ENCODE measurements around the gene LRMDA. TPM values are rescaled to one million over a fixed set of nuclear protein-coding genes. Genes with fewer than 3 reads are reported as not detected.

The LRMDA gene
- total RNA-seq, 1 experiment from 2014 or later: 4.8 TPM

DNA sequence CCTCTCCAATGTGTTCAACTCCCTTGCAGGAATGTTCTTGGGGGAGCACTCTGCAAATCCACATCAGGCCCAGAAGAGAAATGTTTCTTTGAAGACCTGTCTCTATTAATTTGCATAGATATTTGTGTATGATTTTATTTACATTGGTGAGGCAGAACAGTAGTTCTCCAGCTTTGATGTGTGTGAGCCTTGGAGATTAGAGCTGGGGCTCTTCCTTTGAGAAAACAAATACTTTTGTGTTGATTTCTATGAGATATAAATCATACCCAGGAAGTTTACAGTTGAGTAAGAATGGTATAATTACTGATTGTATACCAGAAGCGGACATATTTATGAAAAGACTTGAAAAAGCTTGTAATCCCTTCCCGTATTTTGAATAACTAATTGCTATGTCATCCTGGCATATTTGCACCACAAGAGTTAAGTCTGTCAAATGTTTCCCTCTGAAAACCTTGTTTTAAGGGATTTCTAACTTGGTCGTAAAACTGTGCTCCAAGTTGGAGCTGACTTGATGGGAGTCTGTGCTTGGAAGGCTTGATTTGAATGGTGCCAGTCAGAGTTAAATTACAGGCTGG lies 468.5 kb downstream of the LRMDA start (continued):
- TF ChIP-seq, protein P1, sequence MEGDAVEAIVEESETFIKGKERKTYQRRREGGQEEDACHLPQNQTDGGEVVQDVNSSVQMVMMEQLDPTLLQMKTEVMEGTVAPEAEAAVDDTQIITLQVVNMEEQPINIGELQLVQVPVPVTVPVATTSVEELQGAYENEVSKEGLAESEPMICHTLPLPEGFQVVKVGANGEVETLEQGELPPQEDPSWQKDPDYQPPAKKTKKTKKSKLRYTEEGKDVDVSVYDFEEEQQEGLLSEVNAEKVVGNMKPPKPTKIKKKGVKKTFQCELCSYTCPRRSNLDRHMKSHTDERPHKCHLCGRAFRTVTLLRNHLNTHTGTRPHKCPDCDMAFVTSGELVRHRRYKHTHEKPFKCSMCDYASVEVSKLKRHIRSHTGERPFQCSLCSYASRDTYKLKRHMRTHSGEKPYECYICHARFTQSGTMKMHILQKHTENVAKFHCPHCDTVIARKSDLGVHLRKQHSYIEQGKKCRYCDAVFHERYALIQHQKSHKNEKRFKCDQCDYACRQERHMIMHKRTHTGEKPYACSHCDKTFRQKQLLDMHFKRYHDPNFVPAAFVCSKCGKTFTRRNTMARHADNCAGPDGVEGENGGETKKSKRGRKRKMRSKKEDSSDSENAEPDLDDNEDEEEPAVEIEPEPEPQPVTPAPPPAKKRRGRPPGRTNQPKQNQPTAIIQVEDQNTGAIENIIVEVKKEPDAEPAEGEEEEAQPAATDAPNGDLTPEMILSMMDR (IDR thresholded peaks at IDR 0.05 in 2 of 3, conservative IDR thresholded peaks at IDR 0.05 in 1 of 3; ENCODE audit: borderline replicate concordance in 1 of 3, insufficient read depth in 1 of 3, low read depth in 2 of 3, low read length in 2 of 3): no peak
- TF ChIP-seq YY1 (IDR thresholded peaks at IDR 0.05; ENCODE audit: extremely low read depth, insufficient replicate concordance, low read depth, low read length) (no peak), FOSL1 (IDR thresholded peaks at IDR 0.05; ENCODE audit: low read depth) (no peak)

DNA sequence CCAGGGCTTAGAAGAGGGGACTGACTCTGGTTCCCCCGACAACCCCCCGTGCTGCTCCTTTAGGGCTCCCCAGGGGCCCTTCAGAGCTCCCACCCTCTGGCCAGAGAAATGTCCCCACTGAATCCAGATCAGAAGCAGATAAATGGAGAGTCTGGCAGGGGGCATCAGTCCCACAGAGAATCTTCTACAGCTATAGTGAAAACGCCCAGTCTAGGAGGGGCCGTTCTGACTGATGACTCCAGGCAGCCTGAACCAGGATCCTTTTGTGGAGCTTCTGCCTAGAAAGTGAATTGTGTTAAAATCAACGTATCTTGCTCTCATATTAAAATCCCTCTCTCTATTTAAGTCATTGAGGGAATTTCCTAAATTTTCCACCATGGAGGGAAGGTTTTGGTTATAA lies 471.4 kb downstream of the LRMDA start:
- no peak overlapping the region for H3K9ac ChIP-seq (ENCODE audit: low read length)
- ChIA-PET CTCF (no interaction called here), RAD21 (ENCODE audit: low non-redundant PET in 1 of 2, low total read pairs in 2 of 2, uncharacterized antibody in 2 of 2, unreplicated experiment in 2 of 2) (no interaction called here), POLR2A (no interaction called here)
- H3K27ac ChIP-seq (ENCODE audit: low read depth, low read length): no peak overlapping the region
- peaks cover 28% of the 10 kb centered on the region; the same call in 1 of the 2 replicates for H3K27me3 ChIP-seq (ENCODE audit: insufficient read depth, low read length)
- no peaks in the 10 kb centered on the region for H4K20me1 ChIP-seq (ENCODE audit: insufficient read depth)
- no peaks in the 10 kb centered on the region for H3K36me3 ChIP-seq (ENCODE audit: control insufficient read depth in 1 of 2, insufficient read depth in 2 of 2, low read length in 2 of 2)
- no peak overlapping the region for H3K4me2 ChIP-seq (ENCODE audit: low read length)
- H3K9me3 ChIP-seq (ENCODE audit: control insufficient read depth in 1 of 2, insufficient read depth in 1 of 2, low read depth in 1 of 2, low read length in 2 of 2): no peaks in the 10 kb centered on the region
- DNase-seq (ENCODE audit: low read depth, low spot score) (no peak), ATAC-seq (no peak)
- no TSS peak for BruUV-seq (replicated peaks)
- intact Hi-C loops (cut with micrococcal nuclease): no loop called here
- H2AFZ ChIP-seq (ENCODE audit: low read depth, low read length, poor library complexity, severe bottlenecking): no peak overlapping the region
- no peak overlapping the region for H3K4me3 ChIP-seq (replicated peaks in 1 of 2; ENCODE audit: low read depth in 1 of 2, low read length in 2 of 2)
- H3K4me1 ChIP-seq (ENCODE audit: control insufficient read depth in 1 of 2, insufficient read depth in 2 of 2, low read length in 2 of 2): no peaks in the 10 kb centered on the region
- no peaks in the 10 kb centered on the region for H3K9me2 ChIP-seq (ENCODE audit: insufficient read depth)
- no peak for TF ChIP-seq ZNF274 (IDR thresholded peaks at IDR 0.05; ENCODE audit: low read depth, low read length)
- H3K79me2 ChIP-seq (ENCODE audit: insufficient read depth, low read length): no peaks in the 10 kb centered on the region

Data from HCT116 (cell line).